ENCODE results near the gene PDZD7. TPM values are rescaled to one million over a fixed set of nuclear protein-coding genes. Genes with fewer than 3 reads are reported as not detected.

Gene PDZD7
- total RNA-seq, 6 experiments from 2014 or later = 1.1 to 1.9 (median 1.2) TPM

DNA sequence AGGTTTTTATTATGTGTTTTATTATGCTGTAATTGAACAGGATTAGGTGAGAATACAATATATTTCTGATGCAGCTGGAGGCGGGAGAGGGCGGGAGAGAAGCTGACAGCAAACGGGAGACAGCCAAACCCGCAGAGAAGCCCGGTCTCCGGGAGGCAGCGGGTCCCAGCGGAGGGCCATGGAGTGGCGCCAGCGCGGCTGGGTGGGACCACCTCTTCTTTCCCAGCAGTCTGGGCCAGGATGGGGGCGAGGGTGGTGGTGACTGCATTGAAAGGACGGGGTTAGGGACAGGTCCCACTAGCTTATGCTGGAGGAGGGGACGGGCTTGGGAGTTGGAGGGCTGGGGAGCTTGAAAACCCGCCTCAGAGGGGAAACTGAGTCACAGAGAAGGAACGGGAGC lies 16.3 kb upstream of the PDZD7 start:
- Mint-ChIP-seq H3K4me3 (peak overlapping the region; percentile 78), H3K27ac (peak overlapping the region; percentile 69; the same call in 1 of the 2 replicates), H3K36me3 (ENCODE audit: low read depth) (no peaks in the 10 kb centered on the region; the same call in none of the 2 replicates), H3K4me1 (ENCODE audit: low read depth) (peaks cover 57% of the 10 kb centered on the region), H3K9me3 (no peaks in the 10 kb centered on the region), H3K27me3 (ENCODE audit: insufficient read depth) (peaks cover 15% of the 10 kb centered on the region)
- TF ChIP-seq, protein P1, sequence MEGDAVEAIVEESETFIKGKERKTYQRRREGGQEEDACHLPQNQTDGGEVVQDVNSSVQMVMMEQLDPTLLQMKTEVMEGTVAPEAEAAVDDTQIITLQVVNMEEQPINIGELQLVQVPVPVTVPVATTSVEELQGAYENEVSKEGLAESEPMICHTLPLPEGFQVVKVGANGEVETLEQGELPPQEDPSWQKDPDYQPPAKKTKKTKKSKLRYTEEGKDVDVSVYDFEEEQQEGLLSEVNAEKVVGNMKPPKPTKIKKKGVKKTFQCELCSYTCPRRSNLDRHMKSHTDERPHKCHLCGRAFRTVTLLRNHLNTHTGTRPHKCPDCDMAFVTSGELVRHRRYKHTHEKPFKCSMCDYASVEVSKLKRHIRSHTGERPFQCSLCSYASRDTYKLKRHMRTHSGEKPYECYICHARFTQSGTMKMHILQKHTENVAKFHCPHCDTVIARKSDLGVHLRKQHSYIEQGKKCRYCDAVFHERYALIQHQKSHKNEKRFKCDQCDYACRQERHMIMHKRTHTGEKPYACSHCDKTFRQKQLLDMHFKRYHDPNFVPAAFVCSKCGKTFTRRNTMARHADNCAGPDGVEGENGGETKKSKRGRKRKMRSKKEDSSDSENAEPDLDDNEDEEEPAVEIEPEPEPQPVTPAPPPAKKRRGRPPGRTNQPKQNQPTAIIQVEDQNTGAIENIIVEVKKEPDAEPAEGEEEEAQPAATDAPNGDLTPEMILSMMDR (IDR thresholded peaks at IDR 0.05) = no peak
- no peak for DNase-seq

DNA sequence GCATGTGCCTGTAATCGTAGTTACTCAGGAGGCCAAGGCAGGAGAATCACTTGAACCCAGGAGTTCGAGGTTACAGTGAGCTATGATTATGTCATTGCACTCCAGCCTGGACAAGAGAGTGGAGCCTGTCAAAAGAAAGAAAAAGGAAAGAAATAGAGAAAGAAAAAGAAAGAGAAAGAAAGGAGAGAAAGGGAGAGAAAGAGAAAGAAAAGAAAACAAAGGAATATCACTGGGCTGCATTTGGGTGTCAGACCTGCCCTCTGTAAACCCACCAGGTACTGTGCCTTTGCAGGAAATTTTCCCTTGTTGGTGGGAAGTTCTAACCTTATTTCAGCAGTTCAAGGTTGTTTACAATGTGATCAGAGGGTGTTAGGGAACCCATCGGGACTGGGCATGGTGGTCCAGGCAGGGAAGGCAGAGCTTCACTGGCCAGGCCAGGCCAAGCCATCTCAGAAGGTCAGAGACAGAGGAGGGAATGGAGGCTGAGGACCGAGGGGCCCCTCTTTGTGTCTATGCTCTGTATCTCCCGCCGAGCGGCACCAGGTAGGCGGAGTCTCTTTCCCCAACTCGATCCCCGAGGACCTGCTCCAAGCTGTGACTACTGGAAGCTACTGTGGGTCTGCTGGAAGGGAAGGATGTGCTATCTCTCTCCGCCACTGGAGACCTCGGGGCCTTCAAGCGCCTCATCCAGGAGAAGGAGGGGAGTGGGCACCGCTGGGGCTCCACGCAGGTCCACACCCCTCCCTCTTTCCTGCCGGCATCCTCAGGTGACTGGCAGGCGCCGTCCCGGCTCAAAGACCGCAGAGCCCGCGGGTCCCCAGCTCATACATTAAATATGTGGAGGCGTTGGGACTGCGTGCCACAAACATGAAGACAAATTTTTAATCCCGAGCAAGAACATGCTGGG lies 15.7 kb upstream of the PDZD7 start:
- Mint-ChIP-seq H3K4me1 (ENCODE audit: low read depth) (peaks cover 57% of the 10 kb centered on the region), H3K9me3 (no peaks in the 10 kb centered on the region), H3K4me3 (peak overlapping the region; percentile 78), H3K27me3 (ENCODE audit: insufficient read depth) (peaks cover 15% of the 10 kb centered on the region), H3K36me3 (ENCODE audit: low read depth) (no peaks in the 10 kb centered on the region; the same call in none of the 2 replicates), H3K27ac (peak overlapping the region; percentile 69; the same call in 1 of the 2 replicates)
- peak; percentile 18 for DNase-seq
- TF ChIP-seq, protein P1 (IDR thresholded peaks at IDR 0.05) = no peak; the same call in 1 of the 2 replicates

DNA sequence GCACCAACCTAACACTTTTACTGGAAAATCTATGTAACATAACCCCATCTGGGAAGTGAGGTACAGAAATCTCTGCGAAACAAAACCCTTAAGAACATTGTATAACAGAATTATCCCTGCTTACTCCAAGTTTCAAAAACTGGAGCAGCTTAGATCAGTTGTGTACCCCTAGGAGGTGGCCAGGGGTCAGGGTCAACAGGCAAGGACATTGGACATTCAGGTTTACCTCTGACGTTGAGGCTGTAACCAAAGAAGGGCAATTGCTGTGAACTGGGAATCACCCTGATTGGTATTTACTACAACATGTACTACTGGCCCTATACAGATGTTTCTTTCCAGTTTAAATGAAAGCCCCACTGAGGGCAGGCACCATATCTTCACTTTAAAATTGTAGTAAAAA lies 13.2 kb upstream of the PDZD7 start:
- TF ChIP-seq, protein P1 (IDR thresholded peaks at IDR 0.05) = no peak
- H3K27ac Mint-ChIP-seq = peak overlapping the region; percentile 100; the same call in 1 of the 2 replicates
- DNase-seq = no peak
- H3K4me1 Mint-ChIP-seq (ENCODE audit: low read depth) = peaks cover 57% of the 10 kb centered on the region
- H3K9me3 Mint-ChIP-seq = no peaks in the 10 kb centered on the region
- H3K4me3 Mint-ChIP-seq = no peak overlapping the region
- no peaks in the 10 kb centered on the region; the same call in none of the 2 replicates for H3K36me3 Mint-ChIP-seq (ENCODE audit: low read depth)
- H3K27me3 Mint-ChIP-seq (ENCODE audit: insufficient read depth) = peaks cover 11% of the 10 kb centered on the region

DNA sequence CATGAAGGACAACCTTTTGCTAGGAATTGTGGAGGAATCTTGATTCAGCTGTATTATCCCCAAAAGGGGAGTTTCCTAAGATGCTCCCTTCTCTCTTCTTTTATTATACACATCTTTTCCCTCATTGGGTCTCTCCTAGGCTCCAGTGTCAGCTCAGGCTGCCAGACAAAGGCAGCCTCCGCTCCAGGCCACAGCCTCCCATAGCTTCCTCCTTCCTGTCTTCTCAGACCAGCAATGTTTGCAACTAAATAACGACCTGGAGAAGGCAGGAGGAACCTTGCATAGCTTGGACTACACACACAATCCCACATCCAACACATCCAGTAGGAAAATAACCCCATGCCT lies 12.4 kb upstream of the PDZD7 start:
- H3K4me1 Mint-ChIP-seq (ENCODE audit: low read depth) = peaks cover 49% of the 10 kb centered on the region
- no peak for DNase-seq
- H3K27me3 Mint-ChIP-seq (ENCODE audit: insufficient read depth) = peaks cover 8% of the 10 kb centered on the region
- H3K36me3 Mint-ChIP-seq (ENCODE audit: low read depth) = peaks cover 5% of the 10 kb centered on the region
- TF ChIP-seq, protein P1 (IDR thresholded peaks at IDR 0.05) = no peak
- H3K4me3 Mint-ChIP-seq = peak overlapping the region; percentile 97
- peak overlapping the region; percentile 100 for H3K27ac Mint-ChIP-seq
- H3K9me3 Mint-ChIP-seq = no peaks in the 10 kb centered on the region

DNA sequence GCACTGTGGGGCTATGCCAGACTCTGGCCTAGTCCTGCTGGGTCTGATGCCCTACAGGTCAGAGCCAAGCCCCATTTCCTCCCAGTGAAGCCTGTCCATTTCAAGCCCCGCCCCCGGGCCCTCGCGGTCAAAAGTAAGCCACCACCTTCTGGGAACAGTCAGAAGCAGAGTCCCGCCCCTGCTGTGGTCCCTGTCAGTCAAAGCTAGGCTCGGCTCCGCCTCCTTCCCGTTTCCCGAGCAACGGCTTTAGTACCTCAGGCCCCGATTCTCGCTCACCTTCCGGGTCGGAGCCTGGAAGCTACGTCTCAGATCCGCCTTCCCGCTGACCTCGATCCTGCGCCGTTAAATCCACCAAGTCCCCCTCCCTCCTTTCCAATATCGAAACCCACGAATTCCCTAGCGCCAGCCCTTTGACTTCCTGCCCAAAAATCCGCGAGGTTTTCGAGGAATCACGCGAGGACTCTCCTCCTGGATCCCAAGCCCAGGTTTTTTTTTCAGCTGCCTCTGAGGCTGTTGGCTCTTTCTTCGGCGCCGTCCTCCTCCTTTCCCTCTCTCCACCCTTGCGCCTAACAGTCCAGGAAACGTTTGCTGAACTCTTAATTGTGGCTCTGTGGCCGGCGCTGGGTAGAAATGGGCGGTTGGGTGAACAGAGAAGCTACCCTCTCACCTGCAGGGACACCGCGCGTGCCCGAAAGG lies 11.9 kb upstream of the PDZD7 start:
- DNase-seq = peak; percentile 94
- peaks cover 48% of the 10 kb centered on the region for H3K4me1 Mint-ChIP-seq (ENCODE audit: low read depth)
- H3K27me3 Mint-ChIP-seq (ENCODE audit: insufficient read depth) = peaks cover 8% of the 10 kb centered on the region
- peak overlapping the region; percentile 100 for H3K27ac Mint-ChIP-seq
- TF ChIP-seq, protein P1 (IDR thresholded peaks at IDR 0.05) = no peak
- peaks cover 10% of the 10 kb centered on the region for H3K36me3 Mint-ChIP-seq (ENCODE audit: low read depth)
- H3K4me3 Mint-ChIP-seq = peak overlapping the region; percentile 97
- no peaks in the 10 kb centered on the region for H3K9me3 Mint-ChIP-seq
